H1 (cell line): Measurements from ENCODE around the gene KEL. TPM values are rescaled to one million over a fixed set of nuclear protein-coding genes. Genes with fewer than 3 reads are reported as not detected.

Experiments
- polyA plus RNA-seq, 7 experiments: library from polyadenylated mRNA; depleted of rRNA in 3 of 7; stranded (reverse) in 5 of 7; unstranded in 2 of 7; fragments of >200 nt in 5 of 7; fragments of 200-250 nt in 2 of 7; gene quantifications; 1 replicate in 5 of 7; 2 replicates in 1 of 7; 4 replicates in 1 of 7; pipeline versions ENCODE4 v1.2.1 to v1.2.3, GENCODE V29; 2011 to 2013; ENCODE audit warnings: missing spikeins in 2 of 7, mixed read lengths in 2 of 7
- total RNA-seq: library from RNA; stranded (reverse); fragmentation: NEBNext Ultra II Directional; extraction: Animal tissue kit (Norgen Biotek cat#: 25700); gene quantifications from 2 replicates; pipeline ENCODE4 v1.2.1, GENCODE V29; 2021

Gene KEL
- total and polyA plus RNA-seq, 2 of the 8 experiments (the other 6 are each of a cell fraction or from before 2014, with no cell fraction given): 1.8 to 1.9 TPM

Other genes starting within 250 kb of the KEL start
- gene PRSS1, start 212.9 kb downstream of the KEL start, total RNA-seq: not detected in 2 replicates
- 0.09 and 0.20 TPM in 2 replicates for gene PRSS1, start 212.9 kb downstream of the KEL start, polyA plus RNA-seq (2011; rRNA removed)
- gene PRSS2, start 191.4 kb downstream of the KEL start, total RNA-seq: not detected in 2 replicates
- not detected in 2 replicates for gene PRSS2, start 191.4 kb downstream of the KEL start, polyA plus RNA-seq (2011; rRNA removed)
- gene EPHB6, start 107.3 kb downstream of the KEL start, total RNA-seq: 19.7 TPM in 2 replicates
- gene EPHB6, start 107.3 kb downstream of the KEL start, polyA plus RNA-seq (2011; rRNA removed): 19.7 and 27.3 TPM in 2 replicates
- 0.48 and 0.52 TPM in 2 replicates for gene TRPV6, start 76.6 kb downstream of the KEL start, total RNA-seq
- gene TRPV6, start 76.6 kb downstream of the KEL start, polyA plus RNA-seq (2011; rRNA removed): 1.1 and 2.1 TPM in 2 replicates
- not detected in 2 replicates for gene TRPV5, start 28.6 kb downstream of the KEL start, total RNA-seq
- gene TRPV5, start 28.6 kb downstream of the KEL start, polyA plus RNA-seq (2011; rRNA removed): 0.03 and 0.05 TPM in 2 replicates
- not detected in 2 replicates for gene LLCFC1, start 22.9 kb downstream of the KEL start, total RNA-seq
- not detected in 2 replicates for gene LLCFC1, start 22.9 kb downstream of the KEL start, polyA plus RNA-seq (2011; rRNA removed)
- not detected in 2 replicates for gene OR9A2, start 64.8 kb upstream of the KEL start, total RNA-seq
- not detected in 2 replicates for gene OR9A2, start 64.8 kb upstream of the KEL start, polyA plus RNA-seq (2011; rRNA removed)
- gene OR6V1, start 90.0 kb upstream of the KEL start, total RNA-seq: not detected in 2 replicates
- not detected in 2 replicates for gene OR6V1, start 90.0 kb upstream of the KEL start, polyA plus RNA-seq (2011; rRNA removed)
- not detected in 2 replicates for gene PIP, start 169.7 kb upstream of the KEL start, total RNA-seq
- not detected in 2 replicates for gene PIP, start 169.7 kb upstream of the KEL start, polyA plus RNA-seq (2011; rRNA removed)
- gene TAS2R39, start 221.1 kb upstream of the KEL start, total RNA-seq: not detected in 2 replicates
- not detected in 2 replicates for gene TAS2R39, start 221.1 kb upstream of the KEL start, polyA plus RNA-seq (2011; rRNA removed)